H1 (cell line): Measurements from ENCODE around the gene S100PBP. TPM values are rescaled to one million over a fixed set of nuclear protein-coding genes. Genes with fewer than 3 reads are reported as not detected.

Source experiments
- EZH2 ChIP-seq: fragments of 200-600 bp; sonication (generic); IDR thresholded peaks from 2 replicates; pipeline ENCODE4 v1.7.1; 2012; ENCODE audit warnings: low read depth, mild to moderate bottlenecking, moderate library complexity, low read length, inconsistent platforms; ENCODE audit not compliant: severe bottlenecking
- polyA plus RNA-seq, 7 experiments: library from polyadenylated mRNA; depleted of rRNA in 3 of 7; stranded (reverse) in 5 of 7; unstranded in 2 of 7; fragments of >200 nt in 5 of 7; fragments of 200-250 nt in 2 of 7; gene quantifications; 1 replicate in 5 of 7; 2 replicates in 1 of 7; 4 replicates in 1 of 7; pipeline versions ENCODE4 v1.2.1 to v1.2.3, GENCODE V29; 2011 to 2013; ENCODE audit warnings: missing spikeins in 2 of 7, mixed read lengths in 2 of 7
- total RNA-seq: library from RNA; stranded (reverse); fragmentation: NEBNext Ultra II Directional; extraction: Animal tissue kit (Norgen Biotek cat#: 25700); gene quantifications from 2 replicates; pipeline ENCODE4 v1.2.1, GENCODE V29; 2021
- TF ChIP-seq, protein P1 (sequence below): fragments of 300-600 bp; sonication (generic); IDR thresholded peaks from 2 replicates; pipeline ENCODE4 v1.7.1; 2012; ENCODE audit warnings: low read length, moderate library complexity, mild to moderate bottlenecking, inconsistent platforms; ENCODE audit not compliant: insufficient replicate concordance

Gene S100PBP
- total and polyA plus RNA-seq, 2 of the 8 experiments (the other 6 are each of a cell fraction or from before 2014, with no cell fraction given) = 43.8 to 68.3 TPM

DNA sequence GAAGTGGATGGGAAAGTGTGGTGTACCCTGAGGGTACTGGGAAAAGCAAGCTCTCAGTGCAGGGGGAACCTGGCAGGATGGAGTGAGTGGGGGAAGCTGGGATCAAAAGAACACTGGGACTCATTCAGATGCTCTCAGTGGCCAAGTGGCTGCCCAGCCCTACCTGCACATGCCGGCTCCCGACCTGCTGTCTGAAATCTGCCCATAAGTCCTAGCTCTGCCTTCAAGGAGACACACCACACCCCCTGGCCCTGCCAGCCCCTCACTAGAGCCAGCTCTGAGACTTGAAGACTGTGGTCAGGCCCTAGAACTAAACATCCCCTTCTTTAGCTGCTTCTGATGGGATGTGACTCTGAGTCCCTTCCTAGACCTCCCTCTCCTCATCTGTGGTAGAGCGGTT is 81.5 kb downstream of the S100PBP start (continued):
- TF ChIP-seq, protein P1, sequence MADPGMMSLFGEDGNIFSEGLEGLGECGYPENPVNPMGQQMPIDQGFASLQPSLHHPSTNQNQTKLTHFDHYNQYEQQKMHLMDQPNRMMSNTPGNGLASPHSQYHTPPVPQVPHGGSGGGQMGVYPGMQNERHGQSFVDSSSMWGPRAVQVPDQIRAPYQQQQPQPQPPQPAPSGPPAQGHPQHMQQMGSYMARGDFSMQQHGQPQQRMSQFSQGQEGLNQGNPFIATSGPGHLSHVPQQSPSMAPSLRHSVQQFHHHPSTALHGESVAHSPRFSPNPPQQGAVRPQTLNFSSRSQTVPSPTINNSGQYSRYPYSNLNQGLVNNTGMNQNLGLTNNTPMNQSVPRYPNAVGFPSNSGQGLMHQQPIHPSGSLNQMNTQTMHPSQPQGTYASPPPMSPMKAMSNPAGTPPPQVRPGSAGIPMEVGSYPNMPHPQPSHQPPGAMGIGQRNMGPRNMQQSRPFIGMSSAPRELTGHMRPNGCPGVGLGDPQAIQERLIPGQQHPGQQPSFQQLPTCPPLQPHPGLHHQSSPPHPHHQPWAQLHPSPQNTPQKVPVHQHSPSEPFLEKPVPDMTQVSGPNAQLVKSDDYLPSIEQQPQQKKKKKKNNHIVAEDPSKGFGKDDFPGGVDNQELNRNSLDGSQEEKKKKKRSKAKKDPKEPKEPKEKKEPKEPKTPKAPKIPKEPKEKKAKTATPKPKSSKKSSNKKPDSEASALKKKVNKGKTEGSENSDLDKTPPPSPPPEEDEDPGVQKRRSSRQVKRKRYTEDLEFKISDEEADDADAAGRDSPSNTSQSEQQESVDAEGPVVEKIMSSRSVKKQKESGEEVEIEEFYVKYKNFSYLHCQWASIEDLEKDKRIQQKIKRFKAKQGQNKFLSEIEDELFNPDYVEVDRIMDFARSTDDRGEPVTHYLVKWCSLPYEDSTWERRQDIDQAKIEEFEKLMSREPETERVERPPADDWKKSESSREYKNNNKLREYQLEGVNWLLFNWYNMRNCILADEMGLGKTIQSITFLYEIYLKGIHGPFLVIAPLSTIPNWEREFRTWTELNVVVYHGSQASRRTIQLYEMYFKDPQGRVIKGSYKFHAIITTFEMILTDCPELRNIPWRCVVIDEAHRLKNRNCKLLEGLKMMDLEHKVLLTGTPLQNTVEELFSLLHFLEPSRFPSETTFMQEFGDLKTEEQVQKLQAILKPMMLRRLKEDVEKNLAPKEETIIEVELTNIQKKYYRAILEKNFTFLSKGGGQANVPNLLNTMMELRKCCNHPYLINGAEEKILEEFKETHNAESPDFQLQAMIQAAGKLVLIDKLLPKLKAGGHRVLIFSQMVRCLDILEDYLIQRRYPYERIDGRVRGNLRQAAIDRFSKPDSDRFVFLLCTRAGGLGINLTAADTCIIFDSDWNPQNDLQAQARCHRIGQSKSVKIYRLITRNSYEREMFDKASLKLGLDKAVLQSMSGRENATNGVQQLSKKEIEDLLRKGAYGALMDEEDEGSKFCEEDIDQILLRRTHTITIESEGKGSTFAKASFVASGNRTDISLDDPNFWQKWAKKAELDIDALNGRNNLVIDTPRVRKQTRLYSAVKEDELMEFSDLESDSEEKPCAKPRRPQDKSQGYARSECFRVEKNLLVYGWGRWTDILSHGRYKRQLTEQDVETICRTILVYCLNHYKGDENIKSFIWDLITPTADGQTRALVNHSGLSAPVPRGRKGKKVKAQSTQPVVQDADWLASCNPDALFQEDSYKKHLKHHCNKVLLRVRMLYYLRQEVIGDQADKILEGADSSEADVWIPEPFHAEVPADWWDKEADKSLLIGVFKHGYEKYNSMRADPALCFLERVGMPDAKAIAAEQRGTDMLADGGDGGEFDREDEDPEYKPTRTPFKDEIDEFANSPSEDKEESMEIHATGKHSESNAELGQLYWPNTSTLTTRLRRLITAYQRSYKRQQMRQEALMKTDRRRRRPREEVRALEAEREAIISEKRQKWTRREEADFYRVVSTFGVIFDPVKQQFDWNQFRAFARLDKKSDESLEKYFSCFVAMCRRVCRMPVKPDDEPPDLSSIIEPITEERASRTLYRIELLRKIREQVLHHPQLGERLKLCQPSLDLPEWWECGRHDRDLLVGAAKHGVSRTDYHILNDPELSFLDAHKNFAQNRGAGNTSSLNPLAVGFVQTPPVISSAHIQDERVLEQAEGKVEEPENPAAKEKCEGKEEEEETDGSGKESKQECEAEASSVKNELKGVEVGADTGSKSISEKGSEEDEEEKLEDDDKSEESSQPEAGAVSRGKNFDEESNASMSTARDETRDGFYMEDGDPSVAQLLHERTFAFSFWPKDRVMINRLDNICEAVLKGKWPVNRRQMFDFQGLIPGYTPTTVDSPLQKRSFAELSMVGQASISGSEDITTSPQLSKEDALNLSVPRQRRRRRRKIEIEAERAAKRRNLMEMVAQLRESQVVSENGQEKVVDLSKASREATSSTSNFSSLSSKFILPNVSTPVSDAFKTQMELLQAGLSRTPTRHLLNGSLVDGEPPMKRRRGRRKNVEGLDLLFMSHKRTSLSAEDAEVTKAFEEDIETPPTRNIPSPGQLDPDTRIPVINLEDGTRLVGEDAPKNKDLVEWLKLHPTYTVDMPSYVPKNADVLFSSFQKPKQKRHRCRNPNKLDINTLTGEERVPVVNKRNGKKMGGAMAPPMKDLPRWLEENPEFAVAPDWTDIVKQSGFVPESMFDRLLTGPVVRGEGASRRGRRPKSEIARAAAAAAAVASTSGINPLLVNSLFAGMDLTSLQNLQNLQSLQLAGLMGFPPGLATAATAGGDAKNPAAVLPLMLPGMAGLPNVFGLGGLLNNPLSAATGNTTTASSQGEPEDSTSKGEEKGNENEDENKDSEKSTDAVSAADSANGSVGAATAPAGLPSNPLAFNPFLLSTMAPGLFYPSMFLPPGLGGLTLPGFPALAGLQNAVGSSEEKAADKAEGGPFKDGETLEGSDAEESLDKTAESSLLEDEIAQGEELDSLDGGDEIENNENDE = no peak
- no peak for TF ChIP-seq EZH2
